CD1c-positive myeloid dendritic cell (primary cell): ENCODE results near the gene APBA2.

Experiments
- DNase-seq: peaks from one replicate; pipeline ENCODE4 v3.0.0-alpha.2; 2016; ENCODE audit errors: extremely low spot score

Gene APBA2

GRCh38 chr15:28915041-28915810 is 29.5 kb downstream of the APBA2 start:
- DNase-seq, result no peak

- DNase-seq, result no peak
Measured at GRCh38 chr15:28915935-28916334, 30.2 kb downstream of the APBA2 start.

GRCh38 chr15:28917791-28918140 is 32.0 kb downstream of the APBA2 start:
- no peak for DNase-seq

GRCh38 chr15:28918141-28918983 is 32.6 kb downstream of the APBA2 start:
- no peak for DNase-seq

- no peak for DNase-seq
Measured at GRCh38 chr15:28919201-28919635, 33.4 kb downstream of the APBA2 start.

GRCh38 chr15:28919679-28920655 is 34.2 kb downstream of the APBA2 start:
- DNase-seq, result no peak

GRCh38 chr15:28920781-28921331 is 35.1 kb downstream of the APBA2 start:
- no peak for DNase-seq

- DNase-seq, result no peak
Measured at GRCh38 chr15:28921336-28921735, 35.6 kb downstream of the APBA2 start.

GRCh38 chr15:28921919-28922706 is 36.3 kb downstream of the APBA2 start:
- DNase-seq, result no peak

GRCh38 chr15:28922707-28923012 is 36.9 kb downstream of the APBA2 start:
- no peak for DNase-seq

- no peak for DNase-seq
Measured at GRCh38 chr15:28923726-28924280, 38.0 kb downstream of the APBA2 start.

- DNase-seq, result no peak
Measured at GRCh38 chr15:28927043-28927442, 41.3 kb downstream of the APBA2 start.

- DNase-seq, result no peak
Measured at GRCh38 chr15:28929200-28929599, 43.4 kb downstream of the APBA2 start.

GRCh38 chr15:28930011-28930410 is 44.2 kb downstream of the APBA2 start:
- no peak for DNase-seq

- no peak for DNase-seq
Measured at GRCh38 chr15:28930476-28931291, 44.9 kb downstream of the APBA2 start.

GRCh38 chr15:28931828-28932227 is 46.1 kb downstream of the APBA2 start:
- no peak for DNase-seq

- DNase-seq, result no peak
Measured at GRCh38 chr15:28932361-28932760, 46.6 kb downstream of the APBA2 start.

GRCh38 chr15:28933710-28934445 is 48.1 kb downstream of the APBA2 start:
- DNase-seq, result no peak

- DNase-seq, result no peak
Measured at GRCh38 chr15:28934645-28935044, 48.9 kb downstream of the APBA2 start.
